ENCODE measurements around the gene RAP1A. TPM values are rescaled to one million over a fixed set of nuclear protein-coding genes. Genes with fewer than 3 reads are reported as not detected.

Gene RAP1A
- total RNA-seq, 1 experiment from 2014 or later = 26.7 TPM

GRCh38 chr1:111761717-111762116, 142.1 kb downstream of the RAP1A start:
- no peak for DNase-seq
- no peak overlapping the region for H2BK20ac ChIP-seq (ENCODE audit: low read depth, low read length, poor library complexity, severe bottlenecking)
- H2BK12ac ChIP-seq (ENCODE audit: insufficient read length, low read depth, low read length) = no peak overlapping the region
- H4K5ac ChIP-seq (ENCODE audit: insufficient read length, low read depth, low read length) = no peak overlapping the region
- Mint-ChIP-seq H3K9me3 (no peaks in the 10 kb centered on the region; a peak in 1 of 5 replicates), H3K27ac (no peak overlapping the region), H3K36me3 (ENCODE audit: insufficient read depth in 1 of 3, low read depth in 3 of 3) (peaks cover 46 to 85% (median 82%) of the 10 kb centered on the region in 3 experiments; a peak in 6 of 7 replicates), H3K4me3 (no peak overlapping the region), H3K4me1 (peaks cover 8 to 10% of the 10 kb centered on the region in 2 experiments), H3K27me3 (ENCODE audit: low read depth) (no peaks in the 10 kb centered on the region)
- H4K20me1 ChIP-seq (ENCODE audit: control insufficient read depth, insufficient read depth, insufficient read length) = no peaks in the 10 kb centered on the region
- no peak overlapping the region for H3K56ac ChIP-seq (ENCODE audit: insufficient read length, low read depth, low read length)
- no peak for TF ChIP-seq CTCF (conservative IDR thresholded peaks at IDR 0.05)
- no peak overlapping the region for H3K9ac ChIP-seq (ENCODE audit: extremely low read depth, insufficient read length, low read length)
- H3K9me3 ChIP-seq (ENCODE audit: control insufficient read depth, low read depth, low read length) = no peaks in the 10 kb centered on the region
- no peak overlapping the region for H4K91ac ChIP-seq (ENCODE audit: insufficient read length, low read depth, low read length)
- no peaks in the 10 kb centered on the region for H3K23me2 ChIP-seq (ENCODE audit: insufficient read length, low read depth, low read length, poor library complexity, severe bottlenecking)
- no peak overlapping the region for H2AK5ac ChIP-seq (ENCODE audit: insufficient read length, low read length)
- H3K4ac ChIP-seq (ENCODE audit: low read depth, low read length) = no peak overlapping the region
- no peaks in the 10 kb centered on the region; the same call in 1 of the 2 replicates for H3K27me3 ChIP-seq (ENCODE audit: insufficient read depth, low read length)
- peaks cover 7% of the 10 kb centered on the region for H3K79me1 ChIP-seq (ENCODE audit: insufficient read depth, low read depth, low read length, poor library complexity, severe bottlenecking)
- H2BK15ac ChIP-seq (ENCODE audit: low read depth, low read length) = no peak overlapping the region
- no peak overlapping the region for H2BK5ac ChIP-seq (ENCODE audit: insufficient read length, low read length)
- no peak overlapping the region for H3K14ac ChIP-seq (ENCODE audit: insufficient read depth, low read length)
- WGBS (ENCODE audit: extremely low coverage, insufficient read length, low lambda C conversion rate) = 100% methylated on average over 1 of the region's 2 CpGs
- peaks cover 8% of the 10 kb centered on the region; the same call in 1 of the 2 replicates for H3K79me2 ChIP-seq (ENCODE audit: insufficient read depth, low read length)
- H3T11ph ChIP-seq (ENCODE audit: low read length) = no peak overlapping the region
- H3K4me2 ChIP-seq (ENCODE audit: insufficient read depth, insufficient read length, low read length) = no peak overlapping the region
- no peak overlapping the region for H3K23ac ChIP-seq (ENCODE audit: insufficient read length, low read depth, low read length)
- H3K18ac ChIP-seq (ENCODE audit: insufficient read length, low read depth, low read length) = no peak overlapping the region
- H3K4me1 ChIP-seq (ENCODE audit: insufficient read depth, low read length) = no peaks in the 10 kb centered on the region; the same call in 1 of the 2 replicates
- no peak overlapping the region for H2BK120ac ChIP-seq (ENCODE audit: low read depth, low read length, poor library complexity, severe bottlenecking)
- H4K8ac ChIP-seq (replicated peaks; ENCODE audit: insufficient read length, low read depth, low read length) = no peak overlapping the region
- H2AFZ ChIP-seq (ENCODE audit: low read length) = no peak overlapping the region
- no peak overlapping the region for H3K27ac ChIP-seq (ENCODE audit: insufficient read length, low read depth, low read length)
